Measurements from ENCODE around the gene SCN2A. TPM values are rescaled to one million over a fixed set of nuclear protein-coding genes. Genes with fewer than 3 reads are reported as not detected.

The SCN2A gene
- total and polyA plus RNA-seq, 2 donors (not counting 1 experiment from before 2014, with no cell fraction given), result 0.22 to 0.24 TPM

DNA sequence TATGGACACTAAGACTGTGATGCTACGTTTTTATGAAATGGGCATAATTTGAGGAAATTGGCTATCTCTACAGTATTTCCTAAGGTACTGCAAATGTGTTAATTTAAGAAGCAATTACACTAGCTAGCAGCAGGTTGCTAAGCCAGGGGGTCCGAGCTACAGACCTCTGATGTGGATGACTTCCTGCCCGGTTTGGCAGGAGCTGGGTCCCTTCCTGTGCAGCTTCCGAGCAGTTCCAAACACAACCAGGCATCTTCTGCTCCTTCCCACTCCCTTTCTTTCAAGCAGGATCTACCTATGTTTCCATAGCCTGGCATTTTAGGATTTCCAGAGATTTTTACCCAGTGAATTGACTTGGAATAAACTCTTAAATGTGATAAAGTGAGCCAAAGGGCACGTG is 55.7 kb downstream of the SCN2A start:
- H3K36me3 ChIP-seq (replicated peaks in 1 of 2; ENCODE audit: control extremely low read depth in 1 of 2, control insufficient read depth in 1 of 2, extremely low read depth in 1 of 2, insufficient read depth in 2 of 2, low read length in 1 of 2), result no peaks in the 10 kb centered on the region
- ChIA-PET CTCF (interaction anchor here (1.0 to 2.8 kb wide), 4 partner anchors 90 to 580 kb away, joined by 3 to 8 read pairs (median 3); no protein-coding TSS in a partner anchor), POLR2A (no interaction called here)
- H3K27me3 Mint-ChIP-seq, result peaks cover 9% of the 10 kb centered on the region
- WGBS (ENCODE audit: insufficient coverage), result 59% methylated on average over 3 of the region's 5 CpGs
- H3K9me3 Mint-ChIP-seq (ENCODE audit: insufficient read depth), result no peaks in the 10 kb centered on the region
- ATAC-seq (ENCODE audit: low read depth), result no peak
- H3K9ac ChIP-seq (ENCODE audit: low read length), result no peak overlapping the region
- peaks cover 3 to 7% of the 10 kb centered on the region in 2 donors for H3K4me1 ChIP-seq (ENCODE audit: control insufficient read depth in 2 of 2, insufficient read depth in 2 of 2, low read length in 2 of 2)
- no peak overlapping the region for H3K27ac ChIP-seq (ENCODE audit: low read length in 2 of 2)
- no peak overlapping the region for H3K4me3 Mint-ChIP-seq
- intact Hi-C loops (cut with micrococcal nuclease), result loop anchor here (10.0 kb wide), 1 partner anchor 580 kb away; no protein-coding TSS in a partner anchor
- H3K27ac Mint-ChIP-seq, result no peak overlapping the region
- peaks cover 3% of the 10 kb centered on the region for H3K4me1 Mint-ChIP-seq
- H4K20me1 ChIP-seq (ENCODE audit: control insufficient read depth, insufficient read depth, low read length, poor library complexity, severe bottlenecking), result no peaks in the 10 kb centered on the region
- no peaks in the 10 kb centered on the region for H3K27me3 ChIP-seq (replicated peaks in 1 of 4; ENCODE audit: control extremely low read depth in 1 of 4, control insufficient read depth in 3 of 4, insufficient read depth in 4 of 4, low read length in 3 of 4)
- H3K79me2 ChIP-seq (ENCODE audit: control insufficient read depth, insufficient read depth, low read length), result no peaks in the 10 kb centered on the region
- no peak for TF ChIP-seq EZH2 (IDR thresholded peaks at IDR 0.05; ENCODE audit: borderline replicate concordance, insufficient read depth, low read depth, low read length, poor library complexity, severe bottlenecking)
- no peak overlapping the region for H3K4me3 ChIP-seq (ENCODE audit: control extremely low read depth in 1 of 5, extremely low read depth in 1 of 5, insufficient read depth in 1 of 5, low read depth in 2 of 5, low read length in 4 of 5)
- H3K4me2 ChIP-seq (replicated peaks; ENCODE audit: low read depth, low read length, poor library complexity, severe bottlenecking), result no peak overlapping the region
- DNase-seq, result no peak
- H2AFZ ChIP-seq (ENCODE audit: insufficient read depth, low read depth, low read length, poor library complexity, severe bottlenecking), result no peak overlapping the region
- H3K9me3 ChIP-seq (ENCODE audit: control extremely low read depth in 1 of 3, control insufficient read depth in 2 of 3, insufficient read depth in 1 of 3, low read length in 2 of 3), result no peaks in the 10 kb centered on the region

DNA sequence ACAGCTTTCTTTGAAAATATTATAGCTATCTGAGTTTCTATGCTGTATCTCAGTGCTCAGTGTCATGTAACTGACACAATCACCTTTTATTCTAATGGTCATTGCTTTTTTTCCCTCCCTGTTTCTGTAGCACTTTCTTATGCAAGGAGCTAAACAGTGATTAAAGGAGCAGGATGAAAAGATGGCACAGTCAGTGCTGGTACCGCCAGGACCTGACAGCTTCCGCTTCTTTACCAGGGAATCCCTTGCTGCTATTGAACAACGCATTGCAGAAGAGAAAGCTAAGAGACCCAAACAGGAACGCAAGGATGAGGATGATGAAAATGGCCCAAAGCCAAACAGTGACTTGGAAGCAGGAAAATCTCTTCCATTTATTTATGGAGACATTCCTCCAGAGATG is 56.4 kb downstream of the SCN2A start:
- Histone ChIP-seq H3K27ac (ENCODE audit: low read length in 2 of 2) (no peak overlapping the region), H2AFZ (ENCODE audit: insufficient read depth, low read depth, low read length, poor library complexity, severe bottlenecking) (no peak overlapping the region), H3K4me1 (ENCODE audit: control insufficient read depth in 2 of 2, insufficient read depth in 2 of 2, low read length in 2 of 2) (peaks cover 3 to 7% of the 10 kb centered on the region in 2 donors), H3K4me3 (ENCODE audit: control extremely low read depth in 1 of 5, extremely low read depth in 1 of 5, insufficient read depth in 1 of 5, low read depth in 2 of 5, low read length in 4 of 5) (no peak overlapping the region), H3K4me2 (replicated peaks; ENCODE audit: low read depth, low read length, poor library complexity, severe bottlenecking) (no peak overlapping the region), H3K27me3 (replicated peaks in 1 of 4; ENCODE audit: control extremely low read depth in 1 of 4, control insufficient read depth in 3 of 4, insufficient read depth in 4 of 4, low read length in 3 of 4) (peaks cover 0 to 2% (median 0%) of the 10 kb centered on the region in 4 experiments), H4K20me1 (ENCODE audit: control insufficient read depth, insufficient read depth, low read length, poor library complexity, severe bottlenecking) (no peaks in the 10 kb centered on the region), H3K36me3 (replicated peaks in 1 of 2; ENCODE audit: control extremely low read depth in 1 of 2, control insufficient read depth in 1 of 2, extremely low read depth in 1 of 2, insufficient read depth in 2 of 2, low read length in 1 of 2) (no peaks in the 10 kb centered on the region), H3K79me2 (ENCODE audit: control insufficient read depth, insufficient read depth, low read length) (no peaks in the 10 kb centered on the region), H3K9ac (ENCODE audit: low read length) (no peak overlapping the region), H3K9me3 (ENCODE audit: control extremely low read depth in 1 of 3, control insufficient read depth in 2 of 3, insufficient read depth in 1 of 3, low read length in 2 of 3) (no peaks in the 10 kb centered on the region)
- Mint-ChIP-seq H3K27ac (no peak overlapping the region), H3K27me3 (peaks cover 9% of the 10 kb centered on the region), H3K4me1 (peaks cover 3% of the 10 kb centered on the region), H3K9me3 (ENCODE audit: insufficient read depth) (no peaks in the 10 kb centered on the region), H3K4me3 (no peak overlapping the region)
- no peak for ATAC-seq (ENCODE audit: low read depth)
- POLR2A ChIA-PET, result no interaction called here
- CTCF ChIA-PET, result interaction anchor here (1.0 to 2.8 kb wide), 6 partner anchors 91 to 579 kb away, joined by 3 to 8 read pairs (median 3); no protein-coding TSS in a partner anchor
- no peak for TF ChIP-seq CTCF (IDR thresholded peaks at IDR 0.05)
- TF ChIP-seq EZH2 (IDR thresholded peaks at IDR 0.05; ENCODE audit: borderline replicate concordance, insufficient read depth, low read depth, low read length, poor library complexity, severe bottlenecking), result no peak
- whole genome bisulfite sequencing (ENCODE audit: insufficient coverage), result 93% methylated on average over 4 of the region's 4 CpGs
- intact Hi-C loops (cut with micrococcal nuclease), result loop anchor here (10.0 kb wide), 1 partner anchor 579 kb away; no protein-coding TSS in a partner anchor
- no peak for DNase-seq
